IPS-11a (cell line): ENCODE measurements around the gene GALNT10.

Experiments
- H3K4me3 ChIP-seq: one replicate; pipeline ENCODE4 v1.5.1; 2013; ENCODE audit warnings: low read depth, low read length, control low read depth

Gene GALNT10

DNA sequence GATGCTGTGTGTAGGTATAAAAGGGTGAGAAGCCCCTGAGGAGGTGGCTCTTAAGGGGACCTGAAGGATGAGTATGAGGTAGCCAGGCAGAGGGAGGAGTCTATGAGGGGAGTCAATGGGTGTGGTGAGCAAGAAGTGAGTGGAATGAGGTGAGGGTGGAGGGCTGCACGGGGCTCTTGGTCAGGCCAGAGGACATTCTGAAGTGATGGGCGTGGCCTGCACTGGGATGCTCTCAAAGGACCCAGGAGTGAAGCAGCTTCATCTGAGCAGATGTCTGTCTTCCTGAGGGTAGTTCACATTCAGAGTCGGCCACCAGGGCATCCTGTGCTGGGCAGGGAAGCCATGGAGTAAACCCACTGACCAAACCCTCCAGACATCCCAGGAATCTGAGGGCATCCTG, 210.1 kb downstream of the GALNT10 start:
- no peak overlapping the region for H3K4me3 ChIP-seq

DNA sequence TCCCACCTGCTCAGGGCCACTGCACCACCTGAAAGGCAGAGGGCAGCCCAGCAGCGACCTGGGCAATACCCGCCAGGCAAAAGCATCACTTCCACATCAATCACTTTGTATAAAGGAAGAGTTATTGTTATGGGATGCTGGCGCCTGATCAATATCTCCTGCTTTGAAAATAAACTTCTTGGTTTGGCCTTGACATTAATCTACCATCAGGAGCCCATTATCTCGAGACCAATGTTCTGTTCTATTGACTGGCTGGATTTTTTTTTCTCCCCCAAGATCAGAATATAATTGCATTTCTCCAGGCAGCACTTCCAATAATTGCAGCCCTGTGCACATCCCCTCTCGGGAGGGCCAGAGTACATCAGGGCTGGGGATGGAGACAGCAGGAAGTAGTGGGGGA, 210.8 kb downstream of the GALNT10 start:
- no peak overlapping the region for H3K4me3 ChIP-seq

DNA sequence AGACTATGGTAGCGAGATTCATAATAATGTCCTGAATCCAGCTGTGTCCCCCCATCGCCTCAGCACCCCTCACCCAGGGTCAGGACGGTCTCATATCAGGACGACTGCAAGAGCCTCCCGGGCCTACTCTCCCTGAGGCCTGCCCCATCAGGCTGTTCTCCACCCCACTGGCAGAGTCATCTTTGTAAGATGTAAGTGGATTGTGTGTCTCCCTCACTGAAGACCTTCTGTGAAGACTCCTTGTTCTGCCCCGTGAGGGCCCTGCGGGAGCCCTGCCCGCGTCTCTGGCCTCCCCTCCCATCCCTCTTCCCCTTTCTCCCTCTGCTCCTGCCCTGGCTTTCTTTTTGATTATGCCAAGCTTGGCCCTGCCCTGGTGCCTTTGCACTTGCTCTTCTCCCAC, 211.4 kb downstream of the GALNT10 start:
- H3K4me3 ChIP-seq, result no peak overlapping the region

GRCh38 chr5:154402611-154403010, 212.1 kb downstream of the GALNT10 start:
- H3K4me3 ChIP-seq, result no peak overlapping the region

DNA sequence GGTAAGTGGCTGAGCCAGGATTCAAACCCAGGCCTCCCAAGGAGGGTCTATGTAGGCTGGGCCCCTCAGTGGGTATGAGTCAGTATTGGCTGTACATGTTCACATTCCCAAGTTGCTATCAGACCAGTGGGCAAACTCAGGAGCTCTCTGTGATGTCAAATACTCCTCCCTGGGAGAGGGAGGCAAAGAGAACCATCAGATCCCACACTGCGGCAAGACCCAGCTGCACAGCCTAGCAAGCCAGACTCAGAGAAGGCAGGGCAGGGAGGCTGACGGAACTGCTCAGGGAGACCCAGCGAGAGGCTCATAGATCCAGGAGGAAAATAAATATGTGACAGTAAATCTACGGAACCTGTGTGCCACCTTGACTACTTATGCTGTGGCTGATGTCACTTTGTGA, 212.7 kb downstream of the GALNT10 start:
- no peak overlapping the region for H3K4me3 ChIP-seq

GRCh38 chr5:154403776-154404387, 213.3 kb downstream of the GALNT10 start:
- no peak overlapping the region for H3K4me3 ChIP-seq

GRCh38 chr5:154405078-154405792, 214.7 kb downstream of the GALNT10 start:
- H3K4me3 ChIP-seq, result no peak overlapping the region

DNA sequence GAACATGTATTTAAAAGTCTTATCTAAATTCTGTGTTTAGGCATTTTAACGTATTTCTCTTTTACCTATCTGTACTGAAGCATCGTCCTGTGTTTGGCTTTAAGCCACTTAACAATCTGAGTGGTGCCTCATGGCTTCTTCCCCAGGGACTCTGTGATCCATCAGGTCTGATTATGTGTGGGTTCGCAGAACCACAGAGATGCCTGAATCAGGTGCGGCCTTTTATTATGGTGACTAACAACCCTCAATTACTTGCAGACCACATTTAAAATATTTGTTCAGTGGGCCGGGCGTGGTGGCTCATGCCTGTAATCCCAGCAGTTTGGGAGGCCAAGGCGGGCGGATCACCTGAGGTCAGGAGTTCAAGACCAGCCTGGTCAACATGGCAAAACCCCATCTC, 215.7 kb downstream of the GALNT10 start:
- no peak overlapping the region for H3K4me3 ChIP-seq

DNA sequence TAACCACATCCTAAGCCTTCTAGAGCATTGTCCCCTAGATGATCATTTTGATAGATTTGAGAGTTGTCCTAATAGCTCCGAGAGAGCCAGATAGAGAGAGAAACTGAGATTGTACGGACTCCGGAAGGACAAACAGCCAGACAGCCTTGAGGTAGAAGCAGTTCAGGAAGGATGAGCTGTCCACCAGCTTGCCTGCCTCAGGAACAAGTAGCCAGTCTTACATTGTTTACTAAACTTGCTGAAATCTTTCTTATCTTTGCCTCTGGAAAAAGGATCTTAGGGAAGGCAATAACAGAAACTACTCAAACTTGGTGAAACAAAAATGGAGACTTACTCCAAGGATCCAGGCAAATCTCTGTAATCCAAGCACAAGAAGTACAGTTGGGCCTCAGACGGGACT, 216.3 kb downstream of the GALNT10 start:
- H3K4me3 ChIP-seq, result no peak overlapping the region

DNA sequence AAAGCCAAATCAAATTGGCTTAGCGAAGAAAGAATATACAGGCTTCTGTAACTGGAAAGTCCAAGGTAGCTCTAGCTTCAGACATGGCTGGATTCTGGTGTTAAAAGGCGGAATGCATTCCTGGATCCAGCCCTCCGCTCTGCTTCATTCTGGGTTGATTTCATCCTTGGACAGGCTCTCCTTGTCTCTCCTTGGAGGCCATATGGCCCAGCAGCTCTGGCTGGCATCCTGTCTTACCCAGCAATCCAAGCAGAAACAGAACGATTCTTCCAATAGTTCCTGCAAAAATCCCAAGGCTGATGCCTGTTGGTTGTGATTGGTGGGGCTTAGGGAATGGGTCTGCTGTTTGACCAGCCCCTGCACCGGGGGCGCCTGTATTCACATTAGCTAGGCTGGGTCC, 218.3 kb downstream of the GALNT10 start:
- H3K4me3 ChIP-seq, result no peak overlapping the region

GRCh38 chr5:154409230-154409840, 218.8 kb downstream of the GALNT10 start:
- H3K4me3 ChIP-seq, result no peak overlapping the region

- H3K4me3 ChIP-seq, result no peak overlapping the region
Measured at GRCh38 chr5:154410008-154410407, 219.5 kb downstream of the GALNT10 start.

DNA sequence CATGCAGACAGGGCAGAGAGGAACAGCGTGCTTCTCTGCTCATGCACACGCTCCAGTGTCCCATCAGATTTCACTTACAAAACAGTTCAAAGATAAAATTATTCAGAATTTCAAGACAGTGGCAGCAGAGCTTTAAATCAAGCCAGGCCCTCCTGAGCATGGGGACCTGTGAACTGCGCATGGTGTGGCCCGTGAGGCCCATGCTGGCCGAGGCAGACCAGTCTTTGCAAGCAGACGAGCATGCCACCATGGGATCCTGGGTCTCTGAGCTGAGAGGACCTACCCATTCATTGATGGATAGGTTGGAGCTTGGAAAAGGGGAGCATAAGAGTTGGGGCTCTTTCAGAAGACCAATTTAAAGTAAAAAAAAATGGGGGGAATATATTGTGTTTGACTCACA, 220.3 kb downstream of the GALNT10 start:
- H3K4me3 ChIP-seq, result no peak overlapping the region

- no peak overlapping the region for H3K4me3 ChIP-seq
Measured at GRCh38 chr5:154411338-154411737, 220.8 kb downstream of the GALNT10 start.

GRCh38 chr5:154412316-154412715, 221.8 kb downstream of the GALNT10 start:
- H3K4me3 ChIP-seq, result no peak overlapping the region

DNA sequence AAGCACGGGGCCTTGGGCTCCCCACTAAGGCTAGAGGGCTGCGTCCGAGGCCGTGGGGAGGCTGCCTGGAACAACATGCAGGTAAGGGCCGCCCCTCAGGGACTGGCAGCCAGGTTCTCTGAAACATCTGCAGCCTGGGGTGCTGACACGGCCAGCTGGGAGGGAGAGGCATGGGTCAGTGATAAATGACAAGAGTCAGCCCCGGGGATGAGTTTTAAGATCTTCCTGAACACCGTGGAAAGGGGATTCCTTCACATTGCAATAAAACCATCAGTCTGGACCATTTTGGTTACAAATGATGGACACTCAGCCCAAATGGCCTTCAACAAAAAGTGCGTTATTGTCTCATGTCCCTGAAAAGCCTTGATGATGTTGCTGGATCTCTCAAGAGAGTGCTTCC, 222.4 kb downstream of the GALNT10 start:
- no peak overlapping the region for H3K4me3 ChIP-seq

- no peak overlapping the region for H3K4me3 ChIP-seq
Measured at GRCh38 chr5:154415114-154415513, 224.6 kb downstream of the GALNT10 start.

- H3K4me3 ChIP-seq, result no peak overlapping the region
Measured at GRCh38 chr5:154418344-154418820, 227.8 kb downstream of the GALNT10 start.

GRCh38 chr5:154419236-154419635, 228.7 kb downstream of the GALNT10 start:
- H3K4me3 ChIP-seq, result no peak overlapping the region

GRCh38 chr5:154421868-154422267, 231.3 kb downstream of the GALNT10 start:
- H3K4me3 ChIP-seq, result no peak overlapping the region

DNA sequence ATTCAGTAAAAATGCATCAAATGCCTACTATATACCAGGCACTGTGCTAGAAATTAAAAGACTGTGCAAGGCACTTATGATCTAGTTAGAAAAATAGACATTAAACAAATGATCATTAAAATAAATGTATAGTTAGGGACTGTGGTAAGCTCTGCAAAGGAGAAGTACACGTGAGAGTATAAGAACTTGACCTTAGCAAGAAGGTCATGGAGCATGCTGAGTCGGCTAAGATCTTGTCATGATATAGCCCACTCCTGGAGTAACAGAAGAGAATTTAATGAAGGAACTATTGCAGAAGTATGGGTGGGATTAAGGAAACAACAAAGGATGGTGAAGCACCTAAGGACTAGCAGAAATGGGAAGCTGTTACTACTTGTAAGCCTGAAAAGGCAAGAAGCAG, 231.8 kb downstream of the GALNT10 start:
- no peak overlapping the region for H3K4me3 ChIP-seq

- H3K4me3 ChIP-seq, result no peak overlapping the region
Measured at GRCh38 chr5:154428208-154428607, 237.7 kb downstream of the GALNT10 start.
